Measurements from ENCODE around the gene HNF4A.

- no peak for TF ChIP-seq REST (IDR thresholded peaks at IDR 0.05; ENCODE audit: borderline replicate concordance)
- no peak for TF ChIP-seq EP300 (conservative IDR thresholded peaks at IDR 0.05; ENCODE audit: poor library complexity, severe bottlenecking)
- TF ChIP-seq CTCF (IDR thresholded peaks at IDR 0.05; ENCODE audit: poor library complexity, severe bottlenecking): no peak
- no peak for TF ChIP-seq EZH2 (IDR thresholded peaks at IDR 0.05; ENCODE audit: borderline replicate concordance, insufficient read depth, low read length, poor library complexity, severe bottlenecking)
- no peak for TF ChIP-seq POLR2AphosphoS5 (IDR thresholded peaks at IDR 0.05)
- no peak for TF ChIP-seq TAF1 (IDR thresholded peaks at IDR 0.05; ENCODE audit: low read depth)
- no peak for TF ChIP-seq RAD21 (conservative IDR thresholded peaks at IDR 0.05)
Measured at GRCh38 chr20:44370639-44371218, 15.2 kb downstream of the HNF4A start.
